HG02885 (cell line): ENCODE measurements around the gene NDC1.

Experiments used
- ATAC-seq: cut with Tn5 transposase; IDR thresholded peaks from one replicate; pipeline ENCODE4 v1.9.1; 2021; ENCODE audit warnings: mild to moderate bottlenecking; ENCODE audit not compliant: unreplicated experiment, poor library complexity

NDC1 gene

DNA sequence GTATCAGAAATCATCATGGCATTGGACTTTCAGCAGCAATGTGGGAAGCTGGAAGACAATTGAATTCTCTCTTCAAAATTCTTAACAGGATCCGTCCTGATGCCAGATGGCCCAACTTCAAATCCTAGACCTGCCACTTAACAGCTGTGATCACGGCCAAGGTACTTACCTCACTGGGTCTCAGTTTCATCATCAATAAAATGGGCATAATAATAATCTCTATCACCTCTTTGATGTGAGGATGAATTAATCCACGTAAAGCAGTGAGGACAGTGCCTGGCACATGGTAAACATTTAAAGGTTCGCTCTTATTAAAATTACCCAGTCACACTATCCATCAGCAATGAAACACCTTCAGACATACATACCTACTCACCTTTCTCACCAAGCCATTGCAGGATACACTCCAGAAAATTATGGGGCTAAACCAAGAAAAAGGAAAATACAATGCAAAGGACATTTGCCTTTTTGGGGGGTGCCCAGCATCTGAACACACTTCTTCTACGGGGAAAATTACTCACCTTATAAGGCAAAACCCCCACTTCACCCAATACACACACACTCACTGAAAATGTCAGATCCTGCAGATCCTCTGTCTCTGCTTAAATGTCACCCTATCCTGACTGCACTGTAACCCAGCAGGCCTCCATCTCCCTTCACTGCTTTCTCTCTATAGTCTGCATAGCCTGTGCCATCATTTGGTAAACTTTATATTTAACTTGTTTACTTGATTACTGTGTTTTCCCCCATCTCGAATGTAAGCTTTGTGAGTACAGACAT lies 120.9 kb downstream of the NDC1 start:
- ATAC-seq = no peak

DNA sequence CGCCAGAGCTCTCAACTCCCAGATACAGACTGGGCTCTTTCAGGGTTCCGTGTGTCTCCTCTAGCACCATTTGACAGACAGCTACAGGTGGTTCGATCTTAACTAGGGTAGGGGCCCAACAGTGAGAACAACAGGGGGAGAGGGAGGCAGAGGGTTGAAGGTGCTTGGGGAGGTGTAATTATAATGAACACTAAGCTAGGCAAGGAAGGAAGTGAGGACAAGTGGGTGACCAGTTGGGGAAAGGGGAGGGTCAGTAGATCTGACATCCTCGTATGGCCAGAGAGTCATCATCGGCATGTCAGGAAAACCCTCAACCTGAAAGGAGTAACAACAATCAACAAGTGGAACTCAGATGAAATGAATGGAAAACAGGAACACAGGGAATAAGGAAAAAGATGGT lies 121.9 kb downstream of the NDC1 start:
- no peak for ATAC-seq

DNA sequence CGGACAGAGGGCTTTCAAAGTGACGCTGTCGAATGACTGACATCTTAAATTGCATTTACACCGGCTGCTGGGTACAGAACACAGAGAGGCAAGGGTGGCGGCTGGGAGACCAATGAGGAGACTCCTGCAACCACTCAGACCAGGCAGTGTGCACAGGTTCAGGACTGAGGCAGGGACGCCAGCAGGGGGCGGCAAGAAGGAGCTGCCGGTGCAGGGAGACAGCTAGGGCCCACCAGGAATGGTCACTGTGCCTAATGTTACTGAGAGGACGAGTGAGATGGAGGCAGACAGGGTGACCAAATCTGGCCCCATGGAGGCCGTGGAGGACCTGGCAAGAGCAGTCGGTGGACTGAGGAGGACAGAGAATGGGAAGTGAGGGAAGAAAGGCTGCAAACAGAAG lies 122.6 kb downstream of the NDC1 start:
- ATAC-seq = no peak
